ENCODE measurements around the gene STIMATE. TPM values are rescaled to one million over a fixed set of nuclear protein-coding genes. Genes with fewer than 3 reads are reported as not detected.

The STIMATE gene
- total RNA-seq, 4 donors from 2014 or later: 20.6 to 64.6 (median 27.8) TPM

GRCh38 chr3:52827441-52827840, 69.9 kb downstream of the STIMATE start:
- ATAC-seq: peak in 1 of 2 donors; percentile 32
- H3K4me3 ChIP-seq: no peak overlapping the region
- peak; percentile 47 to 53 for DNase-seq
- H3K36me3 ChIP-seq: peaks cover 0 to 78% of the 10 kb centered on the region in 2 donors
- peak overlapping the region; percentile 51 to 96 (median 74) for H3K27ac ChIP-seq
- H3K9me3 ChIP-seq: no peaks in the 10 kb centered on the region
- TF ChIP-seq CTCF (IDR thresholded peaks at IDR 0.05 in 4 of 5, conservative IDR thresholded peaks at IDR 0.05 in 1 of 5) (no peak), POLR2A (IDR thresholded peaks at IDR 0.05) (peak in 1 of 2 donors; percentile 12)
- intact Hi-C loops (cut with DNase I; ENCODE audit: low total_unique reads) (no loop called here), in situ Hi-C loops (cut with MboI; ENCODE audit: low sequenced_read_pairs in 4 of 4) (no loop called here)
- H3K4me1 ChIP-seq: peaks cover 26 to 27% of the 10 kb centered on the region in 2 donors
- no peaks in the 10 kb centered on the region for H3K27me3 ChIP-seq

GRCh38 chr3:52824037-52824436, 73.3 kb downstream of the STIMATE start:
- Histone ChIP-seq H3K4me3 (no peak overlapping the region), H3K27ac (peak overlapping the region in 1 of 4 donors; percentile 96), H3K36me3 (peaks cover 0 to 96% of the 10 kb centered on the region in 2 donors), H3K27me3 (no peaks in the 10 kb centered on the region), H3K4me1 (peaks cover 7 to 11% of the 10 kb centered on the region in 2 donors), H3K9me3 (no peaks in the 10 kb centered on the region)
- in situ Hi-C loops (cut with MboI; ENCODE audit: low sequenced_read_pairs in 4 of 4): no loop called here
- DNase-seq (no peak), ATAC-seq (no peak)
- TF ChIP-seq POLR2A (IDR thresholded peaks at IDR 0.05) (no peak), CTCF (IDR thresholded peaks at IDR 0.05 in 4 of 5, conservative IDR thresholded peaks at IDR 0.05 in 1 of 5) (no peak)
- intact Hi-C loops (cut with DNase I; ENCODE audit: low total_unique reads): no loop called here

GRCh38 chr3:52822363-52822762, 75.0 kb downstream of the STIMATE start:
- ATAC-seq: no peak
- H3K4me3 ChIP-seq: no peak overlapping the region
- intact Hi-C loops (cut with DNase I; ENCODE audit: low total_unique reads): no loop called here
- no peak for DNase-seq
- peak overlapping the region in 3 of 4 donors; percentile 3 to 96 (median 30) for H3K27ac ChIP-seq
- no peaks in the 10 kb centered on the region for H3K27me3 ChIP-seq
- no peaks in the 10 kb centered on the region for H3K9me3 ChIP-seq
- TF ChIP-seq CTCF (IDR thresholded peaks at IDR 0.05 in 4 of 5, conservative IDR thresholded peaks at IDR 0.05 in 1 of 5) (no peak), POLR2A (IDR thresholded peaks at IDR 0.05) (no peak)
- H3K4me1 ChIP-seq: peaks cover 7 to 8% of the 10 kb centered on the region in 2 donors
- in situ Hi-C loops (cut with MboI; ENCODE audit: low sequenced_read_pairs in 4 of 4): no loop called here
- H3K36me3 ChIP-seq: peaks cover 0 to 96% of the 10 kb centered on the region in 2 donors

GRCh38 chr3:52820736-52821135, 76.6 kb downstream of the STIMATE start:
- no peak overlapping the region for H3K4me3 ChIP-seq
- in situ Hi-C loops (cut with MboI; ENCODE audit: low sequenced_read_pairs in 4 of 4): no loop called here
- H3K27ac ChIP-seq: peak overlapping the region in 3 of 4 donors; percentile 54 to 96 (median 69)
- H3K27me3 ChIP-seq: no peaks in the 10 kb centered on the region
- peaks cover 0 to 98% of the 10 kb centered on the region in 2 donors for H3K36me3 ChIP-seq
- intact Hi-C loops (cut with DNase I; ENCODE audit: low total_unique reads): no loop called here
- H3K4me1 ChIP-seq: peaks cover 7 to 8% of the 10 kb centered on the region in 2 donors
- ATAC-seq (peak in 1 of 2 donors; percentile 54), DNase-seq (no peak)
- no peaks in the 10 kb centered on the region for H3K9me3 ChIP-seq
- peak; percentile 33 to 58 (median 39) for TF ChIP-seq CTCF (IDR thresholded peaks at IDR 0.05 in 4 of 5, conservative IDR thresholded peaks at IDR 0.05 in 1 of 5)
- TF ChIP-seq POLR2A (IDR thresholded peaks at IDR 0.05): no peak

GRCh38 chr3:52819936-52820335, 77.4 kb downstream of the STIMATE start:
- TF ChIP-seq CTCF (IDR thresholded peaks at IDR 0.05 in 4 of 5, conservative IDR thresholded peaks at IDR 0.05 in 1 of 5) (no peak), POLR2A (IDR thresholded peaks at IDR 0.05) (no peak)
- no peaks in the 10 kb centered on the region for H3K9me3 ChIP-seq
- H3K4me3 ChIP-seq: no peak overlapping the region
- H3K27me3 ChIP-seq: no peaks in the 10 kb centered on the region
- intact Hi-C loops (cut with DNase I; ENCODE audit: low total_unique reads): no loop called here
- no peak for DNase-seq
- peaks cover 7 to 8% of the 10 kb centered on the region in 2 donors for H3K4me1 ChIP-seq
- in situ Hi-C loops (cut with MboI; ENCODE audit: low sequenced_read_pairs in 4 of 4): no loop called here
- ATAC-seq: peak in 1 of 2 donors; percentile 14
- peak overlapping the region; percentile 38 to 96 (median 62) for H3K27ac ChIP-seq
- peaks cover 0 to 92% of the 10 kb centered on the region in 2 donors for H3K36me3 ChIP-seq

Data from gastrocnemius medialis (tissue), 4 donors.